ENCODE results near the gene GOSR2. TPM values are rescaled to one million over a fixed set of nuclear protein-coding genes. Genes with fewer than 3 reads are reported as not detected.

The GOSR2 gene
- total and polyA plus RNA-seq, 2 of the 8 experiments (the other 6 are each of a cell fraction or from before 2014, with no cell fraction given), result 28.2 to 36.2 TPM

DNA sequence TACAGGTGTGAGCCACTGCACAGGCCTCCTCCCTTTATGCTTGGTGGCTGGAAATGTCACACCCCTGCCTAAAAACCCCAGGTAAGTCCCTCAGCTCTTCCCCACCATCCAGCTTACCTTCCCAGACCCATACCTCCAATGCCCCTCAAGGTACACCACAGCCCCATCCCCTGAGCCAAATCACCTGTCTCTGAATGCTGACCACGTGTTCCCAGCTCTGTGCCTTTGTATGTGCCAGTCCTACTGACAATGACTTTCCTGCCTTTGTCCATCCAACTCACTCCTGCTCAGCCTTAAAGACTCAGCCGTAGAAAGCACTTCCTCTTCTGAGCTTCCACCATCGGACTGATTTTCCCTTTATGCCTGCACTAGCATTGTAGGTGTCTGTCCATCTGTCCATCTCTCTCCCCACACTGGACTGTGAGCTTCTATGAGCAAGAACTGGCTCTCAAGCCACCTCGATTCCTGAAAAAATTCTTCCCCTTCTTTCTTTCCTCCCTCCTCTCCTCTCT lies 30.7 kb upstream of the GOSR2 start:
- no peak overlapping the region for H2BK15ac ChIP-seq (ENCODE audit: low read length)
- no peak overlapping the region for H2BK12ac ChIP-seq (ENCODE audit: low read depth, low read length)
- no peak overlapping the region for H3K4me2 ChIP-seq (ENCODE audit: insufficient read depth in 1 of 2, low read depth in 2 of 2, low read length in 2 of 2)
- CTCF ChIA-PET (ENCODE audit: partially characterized antibody), result interaction anchor here (1.3 to 1.6 kb wide), 2 partner anchors 16 to 50 kb away, joined by 3 to 11 read pairs; no protein-coding TSS in a partner anchor
- TF ChIP-seq GTF2F1 (IDR thresholded peaks at IDR 0.05; ENCODE audit: borderline replicate concordance, low read depth, low read length) (no peak), NRF1 (IDR thresholded peaks at IDR 0.05; ENCODE audit: low read depth, low read length) (no peak)
- H4K20me1 ChIP-seq (replicated peaks in 1 of 2; ENCODE audit: control insufficient read depth in 1 of 2, insufficient read depth in 2 of 2, low read length in 2 of 2), result no peaks in the 10 kb centered on the region
- no peak overlapping the region for H4K5ac ChIP-seq (ENCODE audit: insufficient read length, low read depth, low read length)
- H3K27ac ChIP-seq (ENCODE audit: low read depth, low read length), result no peak overlapping the region
- no peak for FAIRE-seq
- H4K8ac ChIP-seq (ENCODE audit: extremely low read depth, insufficient read depth, low read length), result no peak overlapping the region
- no peaks in the 10 kb centered on the region for H3K79me1 ChIP-seq (ENCODE audit: low read depth, low read length)
- H3K4me3 ChIP-seq (ENCODE audit: extremely low read depth in 1 of 4, insufficient read depth in 2 of 4, low read depth in 3 of 4, low read length in 4 of 4), result no peak overlapping the region
- H2BK5ac ChIP-seq (ENCODE audit: low read depth, low read length), result no peak overlapping the region
- no peak overlapping the region for H3K14ac ChIP-seq (ENCODE audit: insufficient read length)
- no peaks in the 10 kb centered on the region for H3K9me3 ChIP-seq (ENCODE audit: insufficient read depth in 2 of 2, low read depth in 1 of 2, low read length in 1 of 2)
- no peak overlapping the region for H2BK120ac ChIP-seq (replicated peaks; ENCODE audit: low read depth, low read length)
- no peaks in the 10 kb centered on the region for H3K79me2 ChIP-seq (ENCODE audit: control insufficient read depth in 1 of 2, insufficient read depth in 2 of 2, low read length in 2 of 2)
- no peak overlapping the region for H3K18ac ChIP-seq (ENCODE audit: extremely low read depth, low read length)
- DNase-seq (ENCODE audit: low read depth in 1 of 2, low spot score in 2 of 2), result no peak
- H3K23ac ChIP-seq (ENCODE audit: insufficient read length), result no peak overlapping the region
- no peak overlapping the region for H2AFZ ChIP-seq (ENCODE audit: low read length)
- no peaks in the 10 kb centered on the region for H3K27me3 ChIP-seq (replicated peaks in 1 of 4; ENCODE audit: control insufficient read depth in 3 of 4, extremely low read depth in 1 of 4, insufficient read depth in 3 of 4, low read length in 3 of 4)
- H2BK20ac ChIP-seq (ENCODE audit: low read length), result no peak overlapping the region
- H3K56ac ChIP-seq (replicated peaks; ENCODE audit: insufficient read length, low read depth, low read length), result no peak overlapping the region
- H2AK5ac ChIP-seq (ENCODE audit: low read depth, low read length), result no peak overlapping the region
- no peak overlapping the region for H3K9ac ChIP-seq (replicated peaks in 1 of 4; ENCODE audit: extremely low read depth in 1 of 4, low read depth in 3 of 4, low read length in 3 of 4)
- H3K4me1 ChIP-seq (replicated peaks in 1 of 4; ENCODE audit: control insufficient read depth in 3 of 4, insufficient read depth in 4 of 4, low read length in 3 of 4), result peaks cover 0 to 8% (median 0%) of the 10 kb centered on the region in 4 experiments; a peak in 3 of 7 replicates
- 75% methylated on average over 4 of the region's 4 CpGs; no CpG with 5 or more reads in 1 of the 2 experiments for WGBS, 2 experiments (ENCODE audit: extremely low coverage in 1 of 2, insufficient coverage in 1 of 2, insufficient read length in 1 of 2, insufficient replicate concordance in 2 of 2, low coverage in 1 of 2, low lambda C conversion rate in 2 of 2, missing lambda C conversion rate in 1 of 2)
- no peaks in the 10 kb centered on the region for H3K23me2 ChIP-seq (ENCODE audit: low read depth, low read length)
- no peaks in the 10 kb centered on the region for H3K36me3 ChIP-seq (ENCODE audit: control insufficient read depth in 2 of 4, insufficient read depth in 4 of 4, low read length in 3 of 4)
- H4K91ac ChIP-seq (replicated peaks; ENCODE audit: insufficient read length, low read length), result no peak overlapping the region
- H3K4ac ChIP-seq (replicated peaks; ENCODE audit: insufficient read length, low read depth, low read length), result no peak overlapping the region
- POLR2A ChIA-PET (ENCODE audit: partially characterized antibody), result interaction anchor here (1.3 kb wide), 1 partner anchor 14 kb away, joined by 3 read pairs; no protein-coding TSS in a partner anchor
